Measurements from ENCODE around the gene SEC61G.

- TF ChIP-seq EZH2phosphoT487 (IDR thresholded peaks at IDR 0.05; ENCODE audit: borderline replicate concordance, low read depth, low read length), result no peak
- TF ChIP-seq CTCF (conservative IDR thresholded peaks at IDR 0.05; ENCODE audit: low read length), result no peak
Observed at GRCh38 chr7:54705436-54705835, 53.6 kb downstream of the SEC61G start.
